Caco-2 (cell line): ENCODE results near the gene BIRC7. TPM values are rescaled to one million over a fixed set of nuclear protein-coding genes. Genes with fewer than 3 reads are reported as not detected.

Experiments
- BruUV-seq: library from RNA; stranded (reverse); fragments of 400-500 nt; replicated peaks from 2 replicates; lab custom pipeline; 2021; lab: Mats Ljungman, UMichigan
- CTCF ChIA-PET: fragments of 300-600 bp; sonication (Branson Sonifier 250); formaldehyde crosslinking; loops from one replicate; lab custom pipeline; 2022; ENCODE audit warnings: antibody characterized with exemption; lab: Charles Lee
- POLR2A ChIA-PET: fragments of 300-600 bp; sonication (Branson Sonifier 250); formaldehyde crosslinking; loops from one replicate; lab custom pipeline; 2022; ENCODE audit warnings: antibody characterized with exemption; lab: Charles Lee
- DNase-seq, 2 experiments: peaks; one replicate each; pipeline versions ENCODE4 v3.0.0 to v3.0.0-alpha.2; 2020 to 2022
- H3K27me3 ChIP-seq: replicated peaks from 2 replicates; pipeline ENCODE4 v1.6.0; 2011; ENCODE audit warnings: low read length; ENCODE audit not compliant: control insufficient read depth, insufficient read depth
- H3K36me3 ChIP-seq: 2 replicates; pipeline ENCODE4 v1.5.1; 2011; ENCODE audit warnings: low read length; ENCODE audit not compliant: control insufficient read depth, insufficient read depth
- H3K4me1 ChIP-seq: fragments of 250-450 bp; sonication (Bioruptor Pico); 2 replicates; pipeline ENCODE4 v1.5.1; 2020; ENCODE audit warnings: mild to moderate bottlenecking
- H3K4me3 ChIP-seq: 2 replicates; pipeline ENCODE4 v1.5.1; 2011; ENCODE audit warnings: low read depth, mild to moderate bottlenecking, control low read depth, low read length
- H3K9me3 ChIP-seq: fragments of 250-450 bp; sonication (Bioruptor Pico); 2 replicates; pipeline ENCODE4 v1.5.1; 2020; ENCODE audit warnings: mild to moderate bottlenecking, moderate library complexity
- H3K27ac Mint-ChIP-seq: one replicate; pipeline ENCODE4 v1.8.0; 2022; ENCODE audit warnings: mixed read lengths; ENCODE audit not compliant: unreplicated experiment
- H3K27me3 Mint-ChIP-seq: one replicate; pipeline ENCODE4 v1.8.0; 2022; ENCODE audit warnings: mixed read lengths; ENCODE audit not compliant: insufficient read depth, unreplicated experiment
- H3K36me3 Mint-ChIP-seq: one replicate; pipeline ENCODE4 v1.8.0; 2022; ENCODE audit warnings: mild to moderate bottlenecking, mixed read lengths; ENCODE audit not compliant: insufficient read depth, unreplicated experiment
- H3K4me1 Mint-ChIP-seq: one replicate; pipeline ENCODE4 v1.8.0; 2022; ENCODE audit warnings: low read depth, mixed read lengths; ENCODE audit not compliant: unreplicated experiment
- H3K4me3 Mint-ChIP-seq: one replicate; pipeline ENCODE4 v1.8.0; 2022; ENCODE audit warnings: mild to moderate bottlenecking, moderate library complexity, mixed read lengths; ENCODE audit not compliant: unreplicated experiment
- H3K9me3 Mint-ChIP-seq: one replicate; pipeline ENCODE4 v1.8.0; 2022; ENCODE audit warnings: mixed read lengths; ENCODE audit not compliant: unreplicated experiment
- CTCF ChIP-seq, 2 experiments: fragments of 200-600 bp in 1 of 2; IDR thresholded peaks; 1 replicate in 1 of 2; 2 replicates in 1 of 2; pipeline versions ENCODE4 v1.5.1 to v1.8.0; 2011 to 2022; ENCODE audit warnings: antibody characterized with exemption in 1 of 2, control low read depth in 1 of 2, inconsistent platforms in 1 of 2, low read depth in 1 of 2, low read length in 1 of 2, mild to moderate bottlenecking in 1 of 2, moderate library complexity in 1 of 2; ENCODE audit not compliant: insufficient read depth in 1 of 2, severe bottlenecking in 1 of 2, unreplicated experiment in 1 of 2
- intact Hi-C: fragments of 100-400 bp; cut with micrococcal nuclease; formaldehyde crosslinking; loops from one replicate; pipeline ENCODE4 v1.10.0; 2022; ENCODE audit not compliant: unreplicated experiment
- total RNA-seq: library from RNA; stranded (reverse); gene quantifications from 2 replicates; pipeline ENCODE4 v1.2.3, GENCODE V29; 2022

The BIRC7 gene
- total RNA-seq, 1 experiment from 2014 or later: 0.54 TPM

GRCh38 chr20:63273635-63274380 is 38.1 kb downstream of the BIRC7 start:
- no peaks in the 10 kb centered on the region for H3K9me3 Mint-ChIP-seq
- no peak for TF ChIP-seq CTCF (IDR thresholded peaks at IDR 0.05; ENCODE audit: insufficient read depth in 1 of 2, low read depth in 1 of 2, low read length in 1 of 2, severe bottlenecking in 1 of 2, unreplicated experiment in 1 of 2)
- intact Hi-C loops: loop anchor here (2.0 kb wide), 2 partner anchors 23 to 51 kb away; no protein-coding TSS in a partner anchor
- Histone ChIP-seq H3K27me3 (no peaks in the 10 kb centered on the region), H3K36me3 (peaks cover 10% of the 10 kb centered on the region), H3K9me3 (no peaks in the 10 kb centered on the region), H3K4me1 (peaks cover 9% of the 10 kb centered on the region), H3K4me3 (peak overlapping the region; percentile 97)
- H3K4me1 Mint-ChIP-seq: peaks cover 14% of the 10 kb centered on the region
- H3K4me3 Mint-ChIP-seq: peak overlapping the region; percentile 81
- H3K27me3 Mint-ChIP-seq: no peaks in the 10 kb centered on the region
- H3K36me3 Mint-ChIP-seq: peaks cover 49% of the 10 kb centered on the region
- no TSS peak for BruUV-seq
- H3K27ac Mint-ChIP-seq: peak overlapping the region; percentile 86
- CTCF ChIA-PET: interaction anchor here (0.6 to 3.4 kb wide), 10 partner anchors 11 to 765 kb away, joined by 3 to 52 read pairs (median 5); no protein-coding TSS in a partner anchor
- DNase-seq: peak in 1 of 2 experiments; percentile 63
- POLR2A ChIA-PET: interaction anchor here (0.6 to 2.0 kb wide), 4 partner anchors 22 to 668 kb away, joined by 4 to 8 read pairs (median 7); no protein-coding TSS in a partner anchor

GRCh38 chr20:63274381-63275228 is 38.9 kb downstream of the BIRC7 start:
- no TSS peak for BruUV-seq
- intact Hi-C loops: no loop called here
- no peaks in the 10 kb centered on the region for H3K27me3 Mint-ChIP-seq
- H3K9me3 Mint-ChIP-seq: no peaks in the 10 kb centered on the region
- no peak for DNase-seq
- POLR2A ChIA-PET: interaction anchor here (2.0 kb wide), 1 partner anchor 51 kb away, joined by 8 read pairs; no protein-coding TSS in a partner anchor
- Histone ChIP-seq H3K4me3 (no peak overlapping the region), H3K36me3 (peaks cover 11% of the 10 kb centered on the region), H3K27me3 (no peaks in the 10 kb centered on the region), H3K4me1 (0 out of 2 replicates have a peak, but pooled peaks cover under 1% of the 10 kb centered on the region), H3K9me3 (no peaks in the 10 kb centered on the region)
- H3K4me1 Mint-ChIP-seq: peaks cover 11% of the 10 kb centered on the region
- peaks cover 57% of the 10 kb centered on the region for H3K36me3 Mint-ChIP-seq
- TF ChIP-seq CTCF (IDR thresholded peaks at IDR 0.05; ENCODE audit: insufficient read depth in 1 of 2, low read depth in 1 of 2, low read length in 1 of 2, severe bottlenecking in 1 of 2, unreplicated experiment in 1 of 2): no peak
- CTCF ChIA-PET: interaction anchor here (0.6 to 2.3 kb wide), 4 partner anchors 40 to 246 kb away, joined by 4 to 11 read pairs (median 4); no protein-coding TSS in a partner anchor
- no peak overlapping the region for H3K27ac Mint-ChIP-seq
- H3K4me3 Mint-ChIP-seq: peak overlapping the region; percentile 19

GRCh38 chr20:63275825-63276224 is 40.1 kb downstream of the BIRC7 start:
- no peak for DNase-seq
- H3K36me3 ChIP-seq: peaks cover 13% of the 10 kb centered on the region
- no peak for TF ChIP-seq CTCF (IDR thresholded peaks at IDR 0.05; ENCODE audit: insufficient read depth in 1 of 2, low read depth in 1 of 2, low read length in 1 of 2, severe bottlenecking in 1 of 2, unreplicated experiment in 1 of 2)
- H3K4me1 ChIP-seq: no peaks in the 10 kb centered on the region
- Mint-ChIP-seq H3K27me3 (no peaks in the 10 kb centered on the region), H3K27ac (no peak overlapping the region), H3K4me1 (peaks cover 8% of the 10 kb centered on the region), H3K9me3 (no peaks in the 10 kb centered on the region), H3K36me3 (peaks cover 69% of the 10 kb centered on the region), H3K4me3 (no peak overlapping the region)
- H3K27me3 ChIP-seq: no peaks in the 10 kb centered on the region
- intact Hi-C loops: no loop called here
- CTCF ChIA-PET: interaction anchor here (2.0 kb wide), 1 partner anchor 52 kb away, joined by 8 read pairs; no protein-coding TSS in a partner anchor
- BruUV-seq: no TSS peak
- no peak overlapping the region for H3K4me3 ChIP-seq
- H3K9me3 ChIP-seq: no peaks in the 10 kb centered on the region
- POLR2A ChIA-PET: no interaction called here
